Right lobe of liver (tissue), 4 donors: ENCODE measurements around the gene VAPB.

Experiments used
- CTCF ChIP-seq, 4 donors: fragments of 200-600 bp in 3 of 4; fragments of 450-650 bp in 1 of 4; IDR thresholded peaks; one replicate each; pipeline versions ENCODE4 v1.5.1 to v1.8.0; 2016 to 2022; ENCODE audit warnings: antibody characterized with exemption in 4 of 4, mild to moderate bottlenecking in 2 of 4
- POLR2A ChIP-seq: fragments of 450-650 bp; IDR thresholded peaks from one replicate; pipeline ENCODE4 v1.6.1; 2017; ENCODE audit warnings: antibody characterized with exemption, mild to moderate bottlenecking
- donor health status: DM: no; HTN: no; CAD: no.
- donor health status: DM: no; HTN: no; CAD: no.
- donor health status: DM: no; HTN: yes; CAD: no.

- no peak for TF ChIP-seq CTCF (IDR thresholded peaks at IDR 0.05)
- TF ChIP-seq POLR2A, result no peak
Observed at GRCh38 chr20:58444746-58445255, 55.8 kb downstream of the VAPB start.
